HG03571 (cell line): ENCODE data around the gene LCE2C.
"Not testable (repeated sequence)": the region's sequence is repeated elsewhere in the genome, so short reads cannot be mapped to it uniquely, and the experiment has no call there.

Experiments
- ATAC-seq: cut with Tn5 transposase; IDR thresholded peaks from one replicate; pipeline ENCODE4 v1.9.1; 2021; ENCODE audit not compliant: unreplicated experiment

The LCE2C gene

GRCh38 chr1:152674983-152675382 is at the start of gene LCE2C:
LCE2C (plus strand) TSS chr1:152675279; CDS start chr1:152676016, 737 bp downstream.
- not testable (repeated sequence) for ATAC-seq

GRCh38 chr1:152626744-152627143 is 48.3 kb upstream of the LCE2C start:
- ATAC-seq, result no peak

GRCh38 chr1:152630596-152630995 is 44.5 kb upstream of the LCE2C start:
- ATAC-seq, result no peak

GRCh38 chr1:152640351-152640750 is 34.7 kb upstream of the LCE2C start:
- no peak for ATAC-seq

- ATAC-seq, result no peak
These were observed 31.1 kb upstream of the LCE2C start for GRCh38 chr1:152643945-152644344.

GRCh38 chr1:152645146-152645545 is 29.9 kb upstream of the LCE2C start:
- no peak for ATAC-seq

- no peak for ATAC-seq
These were observed 28.4 kb upstream of the LCE2C start for GRCh38 chr1:152646656-152647055.

GRCh38 chr1:152654110-152654509 is 21.0 kb upstream of the LCE2C start:
- no peak for ATAC-seq

- no peak for ATAC-seq
These were observed 18.6 kb upstream of the LCE2C start for GRCh38 chr1:152656459-152656858.

GRCh38 chr1:152657677-152658076 is 17.4 kb upstream of the LCE2C start:
- no peak for ATAC-seq

- ATAC-seq, result no peak
These were observed 16.4 kb upstream of the LCE2C start for GRCh38 chr1:152658649-152659048.

- ATAC-seq, result no peak
These were observed 12.0 kb upstream of the LCE2C start, which contains the start of gene LCE2D for GRCh38 chr1:152663098-152663497. LCE2D (plus strand) TSS chr1:152663380; CDS start chr1:152664106, 726 bp downstream.

- not testable (repeated sequence) for ATAC-seq
These were observed 8.9 kb upstream of the LCE2C start for GRCh38 chr1:152666171-152666570.

GRCh38 chr1:152667648-152668047 is 7.4 kb upstream of the LCE2C start:
- no peak for ATAC-seq

- ATAC-seq, result no peak
These were observed 2.1 kb upstream of the LCE2C start for GRCh38 chr1:152673016-152673415.

GRCh38 chr1:152679459-152679858 is 4.4 kb downstream of the LCE2C start:
- ATAC-seq, result no peak

GRCh38 chr1:152681616-152682015 is 6.5 kb downstream of the LCE2C start:
- no peak for ATAC-seq

GRCh38 chr1:152683846-152684245 is 8.8 kb downstream of the LCE2C start:
- ATAC-seq, result no peak

GRCh38 chr1:152685823-152686222 is 10.7 kb downstream of the LCE2C start, which contains the start of gene LCE2B:
LCE2B (plus strand) TSS chr1:152686123; CDS start chr1:152686844, 721 bp downstream.
- ATAC-seq, result not testable (repeated sequence)

- ATAC-seq, result no peak
These were observed 22.9 kb downstream of the LCE2C start, which contains the start of gene LCE2A for GRCh38 chr1:152697701-152698600. LCE2A (plus strand) TSS chr1:152698345; CDS start chr1:152698902, 557 bp downstream.

GRCh38 chr1:152699746-152700145 is 24.7 kb downstream of the LCE2C start:
- ATAC-seq, result no peak

GRCh38 chr1:152707860-152708259 is 32.8 kb downstream of the LCE2C start, which contains the start of gene LCE4A:
LCE4A (plus strand) TSS chr1:152708160; CDS start chr1:152709076, 916 bp downstream.
- ATAC-seq, result no peak
